ENCODE data around the gene OTOP2.

Gene OTOP2

DNA sequence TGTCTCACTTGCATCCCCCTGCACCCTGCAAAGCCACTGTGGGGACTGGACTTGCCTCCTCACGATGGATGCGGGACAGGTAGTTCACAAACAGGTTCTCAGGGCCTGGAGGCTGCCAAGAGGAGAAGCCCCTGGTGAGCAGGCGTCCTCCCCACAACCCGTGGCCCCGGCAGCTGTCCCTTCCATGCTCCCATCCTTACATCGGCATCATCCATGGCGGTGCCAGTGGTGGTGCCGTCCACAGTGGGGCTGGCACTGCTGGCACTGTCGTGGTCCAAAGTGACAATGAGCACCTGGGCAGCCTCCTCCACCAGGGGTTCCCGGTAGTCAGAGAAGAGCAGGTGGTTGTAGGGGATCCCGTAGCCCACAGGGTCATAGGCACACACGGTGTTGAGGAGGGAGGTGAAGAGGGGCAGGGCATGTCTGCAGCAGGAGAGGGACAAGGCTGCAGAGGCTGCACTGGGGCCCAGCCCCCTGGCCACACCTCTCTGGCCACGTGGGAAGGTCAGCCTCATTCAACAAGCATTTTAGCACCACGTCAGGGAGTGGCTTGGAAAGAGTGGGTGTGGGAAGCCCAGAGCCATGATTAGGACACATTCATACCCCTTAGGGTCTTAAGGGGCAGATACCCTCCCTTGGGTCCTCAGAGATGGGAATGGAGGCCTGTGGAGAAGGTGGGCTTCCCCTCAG, 35.9 kb downstream of the OTOP2 start:
- no peak overlapping the region for H3K4me3 ChIP-seq (replicated peaks in 1 of 2; ENCODE audit: low read depth in 2 of 2, low read length in 2 of 2)
- TF ChIP-seq, protein P1, sequence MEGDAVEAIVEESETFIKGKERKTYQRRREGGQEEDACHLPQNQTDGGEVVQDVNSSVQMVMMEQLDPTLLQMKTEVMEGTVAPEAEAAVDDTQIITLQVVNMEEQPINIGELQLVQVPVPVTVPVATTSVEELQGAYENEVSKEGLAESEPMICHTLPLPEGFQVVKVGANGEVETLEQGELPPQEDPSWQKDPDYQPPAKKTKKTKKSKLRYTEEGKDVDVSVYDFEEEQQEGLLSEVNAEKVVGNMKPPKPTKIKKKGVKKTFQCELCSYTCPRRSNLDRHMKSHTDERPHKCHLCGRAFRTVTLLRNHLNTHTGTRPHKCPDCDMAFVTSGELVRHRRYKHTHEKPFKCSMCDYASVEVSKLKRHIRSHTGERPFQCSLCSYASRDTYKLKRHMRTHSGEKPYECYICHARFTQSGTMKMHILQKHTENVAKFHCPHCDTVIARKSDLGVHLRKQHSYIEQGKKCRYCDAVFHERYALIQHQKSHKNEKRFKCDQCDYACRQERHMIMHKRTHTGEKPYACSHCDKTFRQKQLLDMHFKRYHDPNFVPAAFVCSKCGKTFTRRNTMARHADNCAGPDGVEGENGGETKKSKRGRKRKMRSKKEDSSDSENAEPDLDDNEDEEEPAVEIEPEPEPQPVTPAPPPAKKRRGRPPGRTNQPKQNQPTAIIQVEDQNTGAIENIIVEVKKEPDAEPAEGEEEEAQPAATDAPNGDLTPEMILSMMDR (IDR thresholded peaks at IDR 0.05; ENCODE audit: low read depth, low read length), result no peak
- peak in 1 of 2 donors; percentile 19 for DNase-seq (ENCODE audit: low read depth in 2 of 2)

- peak; percentile 44 to 48 for DNase-seq (ENCODE audit: low read depth in 2 of 2)
- TF ChIP-seq, protein P1 (IDR thresholded peaks at IDR 0.05; ENCODE audit: low read depth, low read length), result peak; percentile 43
- no peak overlapping the region for H3K4me3 ChIP-seq (replicated peaks in 1 of 2; ENCODE audit: low read depth in 2 of 2, low read length in 2 of 2)
Measured at GRCh38 chr17:74960570-74961342, 36.7 kb downstream of the OTOP2 start.

DNA sequence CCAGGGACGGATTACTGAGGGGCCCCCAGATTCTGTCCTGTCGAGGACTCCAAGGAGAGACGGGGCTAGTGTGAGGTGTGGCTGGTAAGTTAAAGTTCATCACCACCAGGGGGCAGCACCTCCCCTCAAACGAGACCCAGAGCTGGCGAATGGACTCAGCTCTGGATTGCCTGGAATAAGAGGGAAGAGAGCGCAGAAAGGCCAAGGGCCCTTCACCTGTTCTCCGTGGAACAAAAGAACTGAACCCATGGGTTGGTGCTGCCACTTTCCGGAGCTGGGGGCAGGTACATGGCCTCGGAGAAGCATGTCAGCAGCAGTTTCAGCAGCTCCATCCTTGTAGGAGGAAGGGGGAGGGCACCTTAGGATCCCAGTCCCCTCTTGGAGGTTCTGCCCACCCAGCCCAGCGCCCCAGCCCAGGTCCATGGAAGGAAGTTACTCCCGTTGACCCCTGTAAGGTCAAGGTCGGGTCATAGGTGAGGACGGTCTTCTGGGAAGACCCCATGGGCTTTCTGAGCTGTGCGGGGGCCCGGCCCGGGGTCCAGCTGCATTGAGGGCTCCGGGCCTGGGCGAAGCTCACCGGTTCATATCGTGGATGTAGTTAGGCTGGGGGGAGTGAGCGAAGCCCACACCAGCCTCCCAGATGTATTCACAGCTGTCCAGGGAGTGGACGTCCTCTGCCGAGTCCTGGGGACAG, 37.7 kb downstream of the OTOP2 start:
- TF ChIP-seq, protein P1 (IDR thresholded peaks at IDR 0.05; ENCODE audit: low read depth, low read length), result peak; percentile 62
- DNase-seq (ENCODE audit: low read depth in 2 of 2), result peak; percentile 91
- H3K4me3 ChIP-seq (replicated peaks in 1 of 2; ENCODE audit: low read depth in 2 of 2, low read length in 2 of 2), result no peak overlapping the region

GRCh38 chr17:74962622-74963394, 38.7 kb downstream of the OTOP2 start:
- DNase-seq (ENCODE audit: low read depth in 2 of 2), result no peak
- TF ChIP-seq, protein P1 (IDR thresholded peaks at IDR 0.05; ENCODE audit: low read depth, low read length), result no peak
- no peak overlapping the region for H3K4me3 ChIP-seq (replicated peaks in 1 of 2; ENCODE audit: low read depth in 2 of 2, low read length in 2 of 2)

DNA sequence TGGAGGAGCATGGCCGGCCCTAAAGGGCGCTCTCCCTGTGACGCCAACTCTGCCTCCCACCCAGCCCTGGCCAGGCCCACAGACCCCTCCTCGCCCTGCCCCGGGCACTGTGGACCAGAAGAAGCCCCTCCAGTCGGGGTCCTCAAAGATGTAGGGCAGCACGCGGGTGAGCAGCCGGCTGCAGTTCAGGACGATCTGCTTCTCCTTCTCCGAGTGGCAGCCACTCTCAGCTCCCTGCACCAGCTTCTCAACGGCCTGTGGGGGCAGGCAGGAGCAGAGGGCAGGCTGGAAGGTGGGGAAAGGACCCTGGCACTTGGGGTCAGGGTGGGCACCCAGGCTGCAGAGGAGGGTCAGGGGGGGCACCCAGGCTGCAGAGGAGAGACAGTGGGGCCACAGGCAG, 39.6 kb downstream of the OTOP2 start:
- no peak for DNase-seq (ENCODE audit: low read depth in 2 of 2)
- no peak overlapping the region for H3K4me3 ChIP-seq (replicated peaks in 1 of 2; ENCODE audit: low read depth in 2 of 2, low read length in 2 of 2)
- TF ChIP-seq, protein P1 (IDR thresholded peaks at IDR 0.05; ENCODE audit: low read depth, low read length), result no peak

GRCh38 chr17:74964246-74964761, 40.2 kb downstream of the OTOP2 start:
- TF ChIP-seq, protein P1 (IDR thresholded peaks at IDR 0.05; ENCODE audit: low read depth, low read length), result no peak
- H3K4me3 ChIP-seq (replicated peaks in 1 of 2; ENCODE audit: low read depth in 2 of 2, low read length in 2 of 2), result no peak overlapping the region
- DNase-seq (ENCODE audit: low read depth in 2 of 2), result no peak
